Tongue (tissue), 1 donor: ENCODE results near the gene MRPL21. TPM values are rescaled to one million over a fixed set of nuclear protein-coding genes. Genes with fewer than 3 reads are reported as not detected.

Source experiments
- total RNA-seq: library from RNA; depleted of rRNA; stranded (reverse); fragments of >200 nt; gene quantifications from one replicate; pipeline ENCODE4 v1.2.3, GENCODE V29; 2014

The MRPL21 gene
- total RNA-seq, 1 donor from 2014 or later = 30.1 TPM

Other genes starting within 250 kb of the MRPL21 start
- gene GAL, start 219.3 kb downstream of the MRPL21 start, total RNA-seq = not detected
- 0.10 TPM for gene TESMIN, start 152.3 kb downstream of the MRPL21 start, total RNA-seq
- 14.2 TPM for gene CPT1A, start 61.9 kb downstream of the MRPL21 start, total RNA-seq
- gene IGHMBP2, start 59 bp upstream of the MRPL21 start, total RNA-seq = 20.1 TPM
- gene MRGPRD, start 77.2 kb upstream of the MRPL21 start, total RNA-seq = not detected
- gene MRGPRF, start 109.4 kb upstream of the MRPL21 start, total RNA-seq = 20.5 TPM
- gene TPCN2, start 145.1 kb upstream of the MRPL21 start, total RNA-seq = 11.5 TPM